Measurements from ENCODE around the gene LOX. TPM values are rescaled to one million over a fixed set of nuclear protein-coding genes. Genes with fewer than 3 reads are reported as not detected.

Gene LOX
- total and polyA plus RNA-seq, 4 donors: 3.7 to 45.2 (median 17.1) TPM

DNA sequence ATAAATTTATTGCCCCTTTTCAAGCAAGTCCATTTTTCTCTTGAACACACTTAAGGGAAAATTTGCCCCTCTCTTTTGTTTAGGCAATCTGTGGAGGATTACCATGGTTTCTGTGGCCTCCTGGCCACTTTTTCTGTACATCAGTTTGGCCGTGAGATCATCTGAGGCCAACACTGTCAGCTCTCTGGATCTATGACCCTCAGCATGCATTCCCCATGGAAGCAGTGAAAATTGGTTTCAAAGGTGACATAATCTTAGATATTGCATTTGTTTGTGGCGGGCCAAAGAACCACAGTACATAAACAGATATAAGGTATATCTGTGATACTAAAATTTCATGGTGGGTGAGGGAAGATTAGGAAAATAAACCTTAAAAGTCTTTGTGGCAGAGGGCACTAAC is 46.7 kb upstream of the LOX start:
- TF ChIP-seq, protein P1, sequence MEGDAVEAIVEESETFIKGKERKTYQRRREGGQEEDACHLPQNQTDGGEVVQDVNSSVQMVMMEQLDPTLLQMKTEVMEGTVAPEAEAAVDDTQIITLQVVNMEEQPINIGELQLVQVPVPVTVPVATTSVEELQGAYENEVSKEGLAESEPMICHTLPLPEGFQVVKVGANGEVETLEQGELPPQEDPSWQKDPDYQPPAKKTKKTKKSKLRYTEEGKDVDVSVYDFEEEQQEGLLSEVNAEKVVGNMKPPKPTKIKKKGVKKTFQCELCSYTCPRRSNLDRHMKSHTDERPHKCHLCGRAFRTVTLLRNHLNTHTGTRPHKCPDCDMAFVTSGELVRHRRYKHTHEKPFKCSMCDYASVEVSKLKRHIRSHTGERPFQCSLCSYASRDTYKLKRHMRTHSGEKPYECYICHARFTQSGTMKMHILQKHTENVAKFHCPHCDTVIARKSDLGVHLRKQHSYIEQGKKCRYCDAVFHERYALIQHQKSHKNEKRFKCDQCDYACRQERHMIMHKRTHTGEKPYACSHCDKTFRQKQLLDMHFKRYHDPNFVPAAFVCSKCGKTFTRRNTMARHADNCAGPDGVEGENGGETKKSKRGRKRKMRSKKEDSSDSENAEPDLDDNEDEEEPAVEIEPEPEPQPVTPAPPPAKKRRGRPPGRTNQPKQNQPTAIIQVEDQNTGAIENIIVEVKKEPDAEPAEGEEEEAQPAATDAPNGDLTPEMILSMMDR (IDR thresholded peaks at IDR 0.05; ENCODE audit: control extremely low read depth, extremely low read depth): no peak
- Histone ChIP-seq H3K9me3 (ENCODE audit: control insufficient read depth in 4 of 4, insufficient read depth in 3 of 4, low read length in 3 of 4) (no peaks in the 10 kb centered on the region), H3K36me3 (ENCODE audit: control insufficient read depth in 4 of 4, insufficient read depth in 4 of 4, low read length in 4 of 4) (no peaks in the 10 kb centered on the region), H3K4me1 (ENCODE audit: control insufficient read depth in 5 of 5, insufficient read depth in 5 of 5, low read length in 5 of 5) (peaks cover 0 to 24% (median 3%) of the 10 kb centered on the region in 5 donors), H3K27ac (ENCODE audit: low read depth in 1 of 2, low read length in 1 of 2) (no peak overlapping the region), H3K9ac (ENCODE audit: insufficient read depth in 1 of 2, low read length in 2 of 2) (no peak overlapping the region), H3K4me3 (no peak overlapping the region), H3K27me3 (ENCODE audit: control insufficient read depth in 3 of 3, insufficient read depth in 3 of 3, low read length in 2 of 3) (no peaks in the 10 kb centered on the region)
- no peak for DNase-seq
- ATAC-seq (ENCODE audit: insufficient read depth, low FRiP score): no peak
- 91 to 92% methylated on average over 2 of the region's 2 CpGs for WGBS, 2 donors

GRCh38 chr5:122121479-122122465 is 43.7 kb upstream of the LOX start:
- Histone ChIP-seq H3K27me3 (ENCODE audit: control insufficient read depth in 3 of 3, insufficient read depth in 3 of 3, low read length in 2 of 3) (no peaks in the 10 kb centered on the region), H3K9ac (ENCODE audit: insufficient read depth in 1 of 2, low read length in 2 of 2) (no peak overlapping the region), H3K4me1 (ENCODE audit: control insufficient read depth in 5 of 5, insufficient read depth in 5 of 5, low read length in 5 of 5) (peaks cover 0 to 17% (median 0%) of the 10 kb centered on the region in 5 donors), H3K4me3 (no peak overlapping the region), H3K27ac (ENCODE audit: low read depth in 1 of 2, low read length in 1 of 2) (no peak overlapping the region), H3K9me3 (ENCODE audit: control insufficient read depth in 4 of 4, insufficient read depth in 3 of 4, low read length in 3 of 4) (no peaks in the 10 kb centered on the region), H3K36me3 (ENCODE audit: control insufficient read depth in 4 of 4, insufficient read depth in 4 of 4, low read length in 4 of 4) (no peaks in the 10 kb centered on the region)
- TF ChIP-seq, protein P1 (IDR thresholded peaks at IDR 0.05; ENCODE audit: control extremely low read depth, extremely low read depth): no peak
- WGBS, 2 donors: 88 to 91% methylated on average over 11 of the region's 11 CpGs
- ATAC-seq (ENCODE audit: insufficient read depth, low FRiP score) (no peak), DNase-seq (no peak)

DNA sequence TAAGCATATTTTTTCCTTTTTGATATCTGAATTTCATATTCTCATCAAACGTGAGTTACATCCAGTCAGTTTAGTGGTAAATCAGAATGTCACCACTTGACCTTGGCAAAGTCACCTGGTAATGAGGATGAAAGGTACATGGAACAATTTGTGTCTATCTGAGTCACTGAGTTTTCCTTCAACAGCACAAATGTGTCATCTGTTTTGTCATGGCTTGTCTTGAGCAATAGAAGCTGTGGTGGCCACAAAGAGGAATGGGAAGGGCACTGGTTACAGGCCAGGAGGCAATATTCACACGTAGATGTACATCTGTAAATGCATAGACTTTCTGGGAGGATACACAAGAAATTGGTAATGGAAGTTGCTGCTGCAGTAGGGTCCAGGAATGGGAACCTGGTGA is 42.9 kb upstream of the LOX start:
- no peak overlapping the region for H3K9ac ChIP-seq (ENCODE audit: insufficient read depth in 1 of 2, low read length in 2 of 2)
- H3K27me3 ChIP-seq (ENCODE audit: control insufficient read depth in 3 of 3, insufficient read depth in 3 of 3, low read length in 2 of 3): no peaks in the 10 kb centered on the region
- no peak overlapping the region for H3K27ac ChIP-seq (ENCODE audit: low read depth in 1 of 2, low read length in 1 of 2)
- TF ChIP-seq, protein P1 (IDR thresholded peaks at IDR 0.05; ENCODE audit: control extremely low read depth, extremely low read depth): no peak
- H3K4me1 ChIP-seq (ENCODE audit: control insufficient read depth in 5 of 5, insufficient read depth in 5 of 5, low read length in 5 of 5): peaks cover 0 to 10% (median 0%) of the 10 kb centered on the region in 5 donors
- ATAC-seq (ENCODE audit: insufficient read depth, low FRiP score) (no peak), DNase-seq (no peak)
- no peak overlapping the region for H3K4me3 ChIP-seq
- H3K36me3 ChIP-seq (ENCODE audit: control insufficient read depth in 4 of 4, insufficient read depth in 4 of 4, low read length in 4 of 4): no peaks in the 10 kb centered on the region
- H3K9me3 ChIP-seq (ENCODE audit: control insufficient read depth in 4 of 4, insufficient read depth in 3 of 4, low read length in 3 of 4): no peaks in the 10 kb centered on the region
- 62 to 77% methylated on average over 2 of the region's 2 CpGs for WGBS, 2 donors
